Measurements from ENCODE around the gene MSLN.

GRCh38 chr16:711548-712320 is 48.8 kb upstream of the MSLN start:
- TF ChIP-seq POLR2A (IDR thresholded peaks at IDR 0.05) (no peak), POLR2AphosphoS5 (IDR thresholded peaks at IDR 0.05) (peak; percentile 54 to 77 (median 67))
- TF ChIP-seq, protein P1, sequence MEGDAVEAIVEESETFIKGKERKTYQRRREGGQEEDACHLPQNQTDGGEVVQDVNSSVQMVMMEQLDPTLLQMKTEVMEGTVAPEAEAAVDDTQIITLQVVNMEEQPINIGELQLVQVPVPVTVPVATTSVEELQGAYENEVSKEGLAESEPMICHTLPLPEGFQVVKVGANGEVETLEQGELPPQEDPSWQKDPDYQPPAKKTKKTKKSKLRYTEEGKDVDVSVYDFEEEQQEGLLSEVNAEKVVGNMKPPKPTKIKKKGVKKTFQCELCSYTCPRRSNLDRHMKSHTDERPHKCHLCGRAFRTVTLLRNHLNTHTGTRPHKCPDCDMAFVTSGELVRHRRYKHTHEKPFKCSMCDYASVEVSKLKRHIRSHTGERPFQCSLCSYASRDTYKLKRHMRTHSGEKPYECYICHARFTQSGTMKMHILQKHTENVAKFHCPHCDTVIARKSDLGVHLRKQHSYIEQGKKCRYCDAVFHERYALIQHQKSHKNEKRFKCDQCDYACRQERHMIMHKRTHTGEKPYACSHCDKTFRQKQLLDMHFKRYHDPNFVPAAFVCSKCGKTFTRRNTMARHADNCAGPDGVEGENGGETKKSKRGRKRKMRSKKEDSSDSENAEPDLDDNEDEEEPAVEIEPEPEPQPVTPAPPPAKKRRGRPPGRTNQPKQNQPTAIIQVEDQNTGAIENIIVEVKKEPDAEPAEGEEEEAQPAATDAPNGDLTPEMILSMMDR (IDR thresholded peaks at IDR 0.05 in 8 of 11, conservative IDR thresholded peaks at IDR 0.05 in 3 of 11), result peak; percentile 76 to 99 (median 95)

Data from spleen (tissue), 7 donors.